COLO668 (cell line): Measurements from ENCODE around the gene DKK2.

ENCODE experiments used
- DNase-seq: peaks from one replicate; lab custom pipeline; 2025; ENCODE audit not compliant: unreplicated experiment; lab: John Stamatoyannopoulos, UW

DKK2 gene, protein sequence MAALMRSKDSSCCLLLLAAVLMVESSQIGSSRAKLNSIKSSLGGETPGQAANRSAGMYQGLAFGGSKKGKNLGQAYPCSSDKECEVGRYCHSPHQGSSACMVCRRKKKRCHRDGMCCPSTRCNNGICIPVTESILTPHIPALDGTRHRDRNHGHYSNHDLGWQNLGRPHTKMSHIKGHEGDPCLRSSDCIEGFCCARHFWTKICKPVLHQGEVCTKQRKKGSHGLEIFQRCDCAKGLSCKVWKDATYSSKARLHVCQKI

DNA sequence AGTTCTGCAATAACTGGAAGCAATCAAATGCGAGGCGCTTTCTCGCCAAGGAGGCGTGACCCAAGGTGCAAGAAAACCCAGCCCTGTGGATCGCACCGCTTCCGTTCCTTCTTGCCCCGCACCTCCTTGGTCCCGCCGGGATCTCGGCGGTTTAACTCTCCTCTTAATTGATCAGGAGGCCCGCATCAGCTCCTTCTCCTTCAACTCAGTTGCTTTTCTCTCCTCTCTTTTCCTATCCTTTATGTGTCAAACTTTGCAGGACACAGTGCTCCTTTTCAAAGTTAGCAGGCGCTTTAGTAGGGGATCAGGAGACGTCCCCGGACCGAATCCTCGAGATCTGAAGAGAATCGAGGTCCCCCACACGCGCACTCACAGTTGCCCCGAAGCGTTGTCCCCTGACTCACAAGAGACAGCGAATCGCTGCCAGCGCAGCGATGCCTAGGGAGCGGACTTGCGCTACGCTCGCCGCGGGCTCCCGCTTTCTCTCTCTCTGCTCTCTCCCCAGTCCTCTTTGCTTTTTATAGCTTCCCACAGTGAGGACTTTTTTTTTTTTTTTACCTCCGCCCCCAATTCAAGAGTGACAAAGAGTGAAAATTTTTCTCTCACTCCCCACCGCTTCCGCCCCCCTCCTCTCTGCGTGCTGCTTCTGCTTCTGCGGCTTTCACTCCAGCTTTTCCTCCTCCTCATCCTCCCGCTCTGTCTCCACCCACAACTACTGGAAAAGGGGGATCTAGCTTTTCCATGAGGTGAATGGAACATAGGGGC lies at the start of gene DKK2:
DKK2 (minus strand) TSS at position 495 of the 765 bp plus-strand sequence. CDS start 722 bp downstream, outside the sequence.
- no peak for DNase-seq

- DNase-seq, result no peak
Observed at GRCh38 chr4:107077192-107077591, 41.1 kb upstream of the DKK2 start.

DNA sequence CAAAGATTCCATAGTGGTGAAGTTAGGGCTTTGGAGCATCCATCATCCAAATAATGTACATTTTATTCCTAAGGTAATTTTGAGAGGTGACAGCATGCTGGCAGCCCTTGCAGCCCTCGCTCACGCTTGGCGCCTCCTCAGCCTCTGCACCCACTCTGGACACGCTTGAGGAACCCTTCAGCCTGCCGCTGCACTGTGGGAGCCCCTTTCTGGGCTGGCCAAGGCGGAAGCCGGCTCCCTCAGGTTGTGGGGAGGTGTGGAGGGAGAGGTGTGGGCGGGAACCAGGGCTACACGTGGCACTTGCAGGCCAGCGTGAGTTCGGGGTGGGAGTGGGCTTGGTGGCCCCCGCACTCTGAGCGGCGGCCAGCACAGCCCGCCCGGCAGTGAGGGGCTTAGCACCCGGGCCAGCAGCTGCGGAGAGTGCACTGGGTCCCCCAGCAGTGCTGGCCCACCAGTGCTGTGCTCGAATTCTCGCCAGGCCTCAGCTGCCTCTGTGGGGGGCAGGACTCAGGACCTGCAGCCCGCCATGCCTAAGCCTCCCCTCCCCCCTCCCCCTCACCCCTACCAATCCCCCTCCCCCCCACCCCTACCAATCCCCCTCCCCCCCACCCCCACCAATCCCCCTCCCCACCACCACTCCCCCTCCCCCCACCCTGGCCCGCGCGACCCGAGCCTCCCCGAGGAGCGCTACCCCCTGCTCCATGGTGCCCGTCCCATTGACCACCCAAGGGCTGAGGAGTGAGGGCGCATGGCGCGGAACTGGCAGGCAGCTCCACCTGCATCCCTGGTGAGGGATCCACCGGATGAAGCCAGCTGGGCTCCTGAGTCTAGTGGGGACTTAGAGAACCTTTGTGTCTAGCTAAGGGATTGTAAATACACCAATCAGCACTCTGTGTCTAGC lies 37.0 kb upstream of the DKK2 start:
- no peak for DNase-seq

- DNase-seq, result no peak
Observed at GRCh38 chr4:107071108-107071507, 35.0 kb upstream of the DKK2 start.

GRCh38 chr4:107069049-107069448 lies 32.9 kb upstream of the DKK2 start:
- no peak for DNase-seq

DNA sequence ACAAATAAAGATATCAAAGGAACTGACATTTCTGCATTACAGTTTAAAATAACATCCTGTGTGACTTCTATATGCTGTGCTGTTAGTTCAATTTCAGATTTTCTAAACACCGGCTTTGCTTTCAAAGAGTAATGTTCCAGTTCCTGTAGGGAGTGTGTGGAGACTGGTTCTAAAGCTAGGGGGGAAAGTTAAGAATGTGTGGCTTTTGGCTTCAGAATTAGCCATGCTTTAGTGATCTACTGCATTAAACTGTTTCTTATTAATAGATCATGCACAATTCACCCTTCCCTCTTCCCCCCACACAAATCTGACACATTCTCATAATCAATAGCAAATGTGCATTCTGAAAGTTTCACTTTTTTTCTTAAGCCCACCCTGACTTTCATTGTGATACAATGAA lies 32.0 kb upstream of the DKK2 start:
- DNase-seq, result no peak

DNA sequence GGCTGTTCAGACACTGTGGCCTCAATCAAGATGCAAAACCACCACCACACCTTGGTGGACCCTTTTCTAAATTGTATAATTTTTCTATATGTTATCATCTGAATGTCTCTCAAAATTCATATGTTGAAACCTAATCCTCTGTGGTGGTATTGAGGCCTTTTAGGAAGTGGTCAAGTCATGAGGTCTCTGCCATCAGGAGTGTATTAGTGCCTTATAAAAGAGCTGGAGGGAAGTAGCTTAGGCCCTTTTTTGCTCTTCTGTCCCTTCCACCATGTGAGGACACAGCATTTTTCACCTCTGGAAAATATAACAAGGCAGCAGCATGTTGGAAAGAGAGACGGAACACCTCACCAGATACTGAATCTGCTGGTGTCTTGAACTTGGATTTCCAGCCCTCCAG lies 30.5 kb upstream of the DKK2 start:
- DNase-seq, result no peak

DNA sequence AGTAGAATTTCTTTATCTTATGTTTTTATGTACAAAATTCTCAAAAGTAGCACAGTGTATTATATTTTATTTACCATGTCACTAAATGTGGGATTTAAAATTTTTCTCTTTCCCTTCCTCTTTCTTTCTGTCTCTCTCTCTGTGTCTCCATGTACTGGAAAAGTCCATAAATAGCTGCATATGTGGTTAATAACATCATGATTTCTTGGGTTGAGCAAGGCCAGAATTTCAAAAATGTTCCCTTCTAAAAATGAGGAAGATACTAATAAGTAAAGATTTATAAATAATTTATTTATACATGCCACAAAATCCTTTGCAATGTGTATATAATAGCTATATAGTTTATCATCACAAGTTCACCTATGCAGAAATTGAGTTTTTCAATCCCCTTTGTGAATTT lies 29.1 kb upstream of the DKK2 start:
- no peak for DNase-seq

DNA sequence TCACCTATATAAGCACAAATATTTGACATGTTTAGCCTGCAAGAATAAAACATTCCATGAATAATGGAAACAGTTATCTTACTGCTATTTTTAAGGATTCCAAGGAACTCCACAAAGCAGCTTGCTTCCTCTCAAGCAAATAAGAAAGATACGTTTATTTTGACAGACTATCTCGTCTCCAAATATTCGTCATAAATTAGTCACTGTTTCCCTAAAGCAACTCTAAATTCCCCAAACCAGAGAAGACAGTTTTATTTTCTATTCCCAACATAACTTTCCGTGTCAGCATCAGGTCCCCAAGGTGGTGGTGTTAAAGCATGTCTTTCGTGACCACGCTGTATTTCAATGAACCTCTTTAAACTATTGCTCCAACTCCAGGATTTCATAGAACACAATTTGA lies 24.3 kb upstream of the DKK2 start:
- no peak for DNase-seq

GRCh38 chr4:107058828-107059227 lies 22.7 kb upstream of the DKK2 start:
- no peak for DNase-seq

- no peak for DNase-seq
Observed at GRCh38 chr4:107050525-107051135, 14.5 kb upstream of the DKK2 start.

- DNase-seq, result no peak
Observed at GRCh38 chr4:107046261-107046660, 10.1 kb upstream of the DKK2 start.

GRCh38 chr4:107044170-107044569 lies 8.1 kb upstream of the DKK2 start:
- DNase-seq, result no peak

GRCh38 chr4:107037199-107037584 lies 1.1 kb upstream of the DKK2 start:
- no peak for DNase-seq

- DNase-seq, result no peak
Observed at GRCh38 chr4:107036584-107037198, 578 bp upstream of the DKK2 start.

DNA sequence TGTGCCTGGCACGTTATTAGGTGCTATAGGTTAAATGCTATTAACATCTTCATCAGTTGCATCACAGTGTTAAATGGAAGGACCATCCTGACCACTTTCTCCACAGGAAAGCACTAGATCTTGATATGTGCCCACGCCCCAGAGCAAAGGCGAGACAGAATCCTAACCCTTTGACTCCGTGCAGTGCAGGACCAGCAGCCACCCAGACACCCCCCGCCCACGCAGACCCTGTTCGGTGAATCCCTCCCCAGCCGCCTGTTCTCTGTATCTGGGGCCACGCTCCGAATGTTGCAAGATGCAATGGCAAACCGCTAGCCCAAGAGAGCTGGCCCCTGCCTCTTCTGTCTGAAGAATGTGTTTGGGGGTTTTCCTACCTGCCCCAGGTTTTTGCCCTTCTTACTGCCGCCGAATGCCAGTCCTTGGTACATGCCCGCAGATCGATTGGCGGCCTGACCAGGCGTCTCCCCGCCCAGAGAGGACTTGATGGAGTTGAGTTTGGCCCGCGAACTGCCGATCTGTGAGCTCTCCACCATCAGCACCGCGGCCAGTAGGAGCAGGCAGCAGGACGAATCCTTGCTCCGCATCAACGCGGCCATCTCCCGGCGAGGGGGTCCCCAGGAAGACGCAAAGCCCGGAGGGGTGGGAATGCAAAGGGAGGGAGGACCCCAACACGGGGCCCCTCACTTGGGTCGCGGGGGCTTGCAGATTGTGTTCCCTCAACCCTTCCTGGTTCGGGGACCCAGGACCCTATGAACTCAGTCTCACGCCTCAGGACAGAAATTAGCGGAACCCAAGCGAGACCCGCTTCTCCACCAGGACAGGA lies 906 bp downstream of the DKK2 start:
- no peak for DNase-seq

DNA sequence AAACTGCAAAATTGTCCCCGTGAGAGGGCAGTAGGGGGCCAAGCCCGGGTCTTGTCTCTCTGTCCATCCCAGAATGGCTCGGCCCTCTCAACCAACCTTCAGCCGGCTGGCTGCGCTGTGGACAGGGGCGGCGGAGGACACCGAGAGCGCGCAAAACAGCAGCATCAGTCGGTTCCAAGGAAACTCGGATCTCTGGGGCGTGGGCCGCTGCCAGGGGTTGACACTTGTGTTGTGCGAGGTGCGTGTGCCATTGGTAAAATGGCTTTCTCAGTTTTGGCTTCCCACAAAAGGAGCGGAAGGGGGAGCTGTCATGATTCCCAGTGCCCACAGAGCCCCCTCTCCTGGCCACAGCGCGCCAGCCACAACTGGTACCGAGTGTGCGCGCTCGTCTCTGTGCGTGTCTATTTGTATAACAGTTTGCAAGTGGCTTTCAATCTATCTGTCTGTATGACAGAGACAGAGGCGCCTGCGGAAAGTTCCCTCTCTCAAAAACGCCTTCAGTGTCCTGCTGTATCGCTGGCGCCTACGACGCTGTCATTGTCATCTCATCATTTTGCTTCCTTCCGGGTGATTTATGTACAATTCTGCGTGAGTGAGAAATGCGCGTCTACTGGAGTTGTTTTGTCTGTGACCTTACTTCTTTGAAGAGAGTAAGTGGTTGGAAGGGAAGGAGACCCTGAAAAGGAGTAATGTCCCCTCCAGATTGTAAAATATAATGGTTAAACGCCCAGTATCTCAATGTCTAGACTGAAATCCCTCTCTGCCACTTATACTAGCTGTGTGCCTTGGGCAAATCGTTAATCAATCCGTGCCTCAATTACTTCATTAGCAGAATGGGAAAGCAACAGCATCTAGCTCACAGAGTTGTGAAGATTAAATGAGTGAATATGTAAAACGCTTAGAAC lies 1.8 kb downstream of the DKK2 start:
- peak; percentile 8 for DNase-seq

DNA sequence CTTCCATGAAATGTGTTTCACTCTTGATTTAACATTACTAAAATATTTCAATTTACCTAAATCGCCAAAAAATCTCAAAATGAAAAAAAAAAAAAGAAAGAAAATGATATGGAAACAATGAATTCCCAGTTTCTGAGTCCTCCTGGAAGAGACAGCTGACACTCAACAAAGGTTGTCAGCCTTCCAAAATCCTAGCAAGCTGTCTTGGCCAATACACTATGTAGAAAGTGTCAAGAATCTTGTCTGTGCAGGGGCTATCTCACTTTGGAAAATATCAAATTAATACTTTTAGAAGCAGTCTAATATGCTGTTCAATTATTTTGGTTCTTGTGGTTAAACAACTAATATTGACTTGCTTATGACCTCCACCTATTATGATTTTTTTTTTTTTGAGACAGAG lies 8.7 kb downstream of the DKK2 start:
- no peak for DNase-seq

DNA sequence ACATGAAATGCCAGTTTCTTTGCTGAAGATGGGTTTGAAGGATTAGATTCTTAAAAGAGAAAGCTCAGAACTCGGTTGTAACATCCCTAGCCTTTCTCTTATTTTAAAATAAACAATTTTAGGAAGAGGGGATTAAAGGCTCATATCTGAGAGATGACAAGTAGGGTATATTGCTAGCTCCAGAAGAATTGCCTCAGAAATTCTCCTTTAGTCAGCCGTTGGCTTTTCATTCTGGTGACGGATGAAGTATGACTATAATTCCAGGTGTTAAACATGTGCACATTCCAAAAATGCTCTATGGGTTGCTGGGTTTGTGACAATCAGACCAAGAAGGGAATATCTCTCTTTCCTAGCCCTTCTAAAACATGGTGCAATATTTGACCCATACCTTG lies 17.8 kb downstream of the DKK2 start:
- DNase-seq, result no peak
